K562 (cell line): ENCODE measurements around the gene NDC1. TPM values are rescaled to one million over a fixed set of nuclear protein-coding genes. Genes with fewer than 3 reads are reported as not detected.
"Not testable (repeated sequence)": the region's sequence is repeated elsewhere in the genome, so short reads cannot be mapped to it uniquely, and the experiment has no call there.

ENCODE experiments used
- ATAC-seq: fragments of 200-7000 bp; cut with Tn5 transposase; 3 replicates; pipeline ENCODE4 v1.9.1; 2020; ENCODE audit warnings: moderate library complexity
- BruUV-seq: library from RNA; stranded (reverse); fragments of 400-500 nt; replicated peaks from 2 replicates; lab custom pipeline; 2021; lab: Mats Ljungman, UMichigan
- CTCF ChIA-PET: fragments of 300-600 bp; formaldehyde crosslinking; extraction: SDS; loops from one replicate; lab custom pipeline; 2021; ENCODE audit warnings: low intra/inter-chr PET ratio; lab: Yijun Ruan, JAX
- POLR2A ChIA-PET: fragments of 300-600, 350-650 bp; sonication (Branson Sonifier 250); formaldehyde crosslinking; extraction: SDS; loops from one replicate; lab custom pipeline; 2021; ENCODE audit warnings: antibody characterized with exemption, inconsistent platforms; lab: Yijun Ruan, JAX
- DNase-seq, 4 experiments: peaks; one replicate each; pipeline versions ENCODE4 v3.0.0 to v3.0.0-alpha.2; 2011 to 2018; ENCODE audit warnings: low spot score in 3 of 4, mixed read lengths in 3 of 4; ENCODE audit errors: extremely low read depth in 1 of 4
- FAIRE-seq: peaks from 2 replicates; lab custom pipeline; 2011; peaks lifted over from hg19 to GRCh38; lab: Jason Lieb, UNC
- H2AFZ ChIP-seq: 2 replicates; pipeline ENCODE4 v1.6.0; 2011; ENCODE audit warnings: low read depth, low read length, control low read depth, inconsistent platforms
- H3K27ac ChIP-seq: fragments of 200-600 bp; 3 replicates; pipeline ENCODE4 v1.8.0; 2011; ENCODE audit warnings: low read depth, mild to moderate bottlenecking, control low read depth, inconsistent platforms, low read length, moderate library complexity, mixed read lengths; ENCODE audit errors: extremely low read depth
- H3K27me3 ChIP-seq, 2 experiments: fragments of 300-600 bp in 1 of 2; 2 replicates in 1 of 2; 3 replicates in 1 of 2; pipeline versions ENCODE4 v1.6.0 to v1.8.0; 2011; ENCODE audit warnings: inconsistent platforms in 2 of 2, low read length in 2 of 2, mild to moderate bottlenecking in 1 of 2, mixed read lengths in 1 of 2, moderate library complexity in 1 of 2; ENCODE audit not compliant: control insufficient read depth in 2 of 2, insufficient read depth in 2 of 2
- H3K36me3 ChIP-seq: fragments of 300-600 bp; 3 replicates; pipeline ENCODE4 v1.8.0; 2011; ENCODE audit warnings: mild to moderate bottlenecking, low read length, inconsistent platforms; ENCODE audit not compliant: control insufficient read depth, insufficient read depth
- H3K4me1 ChIP-seq, 2 experiments: fragments of 200-600 bp in 1 of 2; replicated peaks in 1 of 2; 2 replicates in 1 of 2; 3 replicates in 1 of 2; pipeline versions ENCODE4 v1.5.1 to v1.8.0; 2011; ENCODE audit warnings: inconsistent platforms in 2 of 2, low read length in 2 of 2, mild to moderate bottlenecking in 1 of 2, mixed read lengths in 1 of 2, moderate library complexity in 1 of 2; ENCODE audit not compliant: control insufficient read depth in 2 of 2, insufficient read depth in 2 of 2
- H3K4me2 ChIP-seq: 2 replicates; pipeline ENCODE4 v1.6.1; 2011; ENCODE audit warnings: low read length, control low read depth, inconsistent platforms, mixed read lengths; ENCODE audit not compliant: insufficient read depth
- H3K4me3 ChIP-seq: fragments of 200-600 bp; sonication (generic), shearing (Covaris generic); 2 replicates; pipeline ENCODE4 v1.5.1; 2016; ENCODE audit warnings: control low read depth, inconsistent platforms
- H3K79me2 ChIP-seq: fragments of 200-600 bp; 3 replicates; pipeline ENCODE4 v1.8.0; 2011; ENCODE audit warnings: low read length, inconsistent platforms; ENCODE audit not compliant: control insufficient read depth, insufficient read depth
- H3K9ac ChIP-seq, 2 experiments: 2 replicates each; pipeline versions ENCODE4 v1.6.0 to v1.6.1; 2011; ENCODE audit warnings: low read depth in 2 of 2, low read length in 2 of 2, control low read depth in 1 of 2, inconsistent platforms in 1 of 2, mild to moderate bottlenecking in 1 of 2, mixed read lengths in 1 of 2; ENCODE audit not compliant: insufficient read depth in 1 of 2
- H3K9me1 ChIP-seq: one replicate; pipeline ENCODE4 v1.6.0; 2011; ENCODE audit warnings: inconsistent platforms, mild to moderate bottlenecking, low read length, moderate library complexity; ENCODE audit not compliant: control insufficient read depth, insufficient read depth
- H3K9me3 ChIP-seq: replicated peaks from 2 replicates; pipeline ENCODE4 v1.5.1; 2011; ENCODE audit warnings: low read depth, low read length, inconsistent platforms; ENCODE audit not compliant: control insufficient read depth, insufficient read depth
- H4K20me1 ChIP-seq: replicated peaks from 2 replicates; pipeline ENCODE4 v1.6.1; 2011; ENCODE audit warnings: low read length, inconsistent platforms, mixed read lengths; ENCODE audit not compliant: control insufficient read depth, insufficient read depth
- BCOR ChIP-seq: fragments of 450-650 bp; IDR thresholded peaks from 2 replicates; pipeline ENCODE4 v1.6.1; 2016
- KDM1A ChIP-seq, 2 experiments: fragments of 450-650 bp; IDR thresholded peaks; 2 replicates each; pipeline ENCODE4 v1.6.1; 2016; ENCODE audit warnings: mild to moderate bottlenecking in 2 of 2
- NBN ChIP-seq: fragments of 450-650 bp; IDR thresholded peaks from 2 replicates; pipeline ENCODE4 v1.6.1; 2016; ENCODE audit warnings: low read depth, mild to moderate bottlenecking
- RBM25 ChIP-seq: fragments of 200-400 bp; formaldehyde crosslinking; IDR thresholded peaks from 2 replicates; pipeline ENCODE4 v1.6.1; 2018; ENCODE audit warnings: low read length, low read depth, moderate library complexity; ENCODE audit not compliant: severe bottlenecking
- ZNF146 ChIP-seq: IDR thresholded peaks from one replicate; pipeline ENCODE4 v1.6.1; 2018; ENCODE audit warnings: missing compliant biosample characterization; ENCODE audit not compliant: unreplicated experiment
- WGBS: fragments of 100-300 bp; shearing (Covaris generic); methylation state at CpG from one replicate; pipeline ENCODE4 v1.1.6; 2016; ENCODE audit warnings: low coverage, mixed read lengths; ENCODE audit not compliant: insufficient coverage; ENCODE audit errors: missing lambda C conversion rate; 5-methylcytosine and 5-hydroxymethylcytosine counted together
- in situ Hi-C: fragments of 300-500 bp; cut with MboI; formaldehyde crosslinking; loops from 4 replicates; pipeline ENCODE4 v1.15.0; 2018; ENCODE audit warnings: inconsistent platforms, mixed read lengths
- intact Hi-C: fragments of 100-400 bp; cut with micrococcal nuclease; formaldehyde crosslinking; loops from 2 replicates; pipeline ENCODE4 v1.14.2; 2022
- polyA plus RNA-seq, 8 experiments: library from polyadenylated mRNA; depleted of rRNA in 4 of 8; stranded (reverse) in 5 of 8; unstranded in 3 of 8; fragments of >200 nt; fragmentation: Nextera tagmentation in 2 of 8; fragmentation: Illumina TruSeq in 1 of 8; extraction: Ambion mirVana in 2 of 8; extraction: Trizol in 1 of 8; gene quantifications; 2 replicates each; pipeline versions ENCODE4 v1.2.1 to v1.2.3, GENCODE V29; 2011 to 2014; ENCODE audit warnings: inconsistent platforms in 1 of 8, missing spikeins in 1 of 8
- total RNA-seq, 7 experiments: library from RNA; depleted of rRNA in 6 of 7; stranded (reverse); fragments of >200 nt in 6 of 7; fragmentation: Illumina TruSeq in 2 of 7; extraction: Trizol in 2 of 7; gene quantifications; 2 replicates each; pipeline versions ENCODE4 v1.2.1 to v1.2.3, GENCODE V29; 2011 to 2021; ENCODE audit warnings: low replicate concordance in 1 of 7
- TF ChIP-seq, protein P1 (sequence below), 2 experiments: fragments of 450-650 bp; formaldehyde crosslinking in 1 of 2; IDR thresholded peaks; 2 replicates each; pipeline versions ENCODE4 v1.4.0 to v1.6.1; 2014 to 2020; ENCODE audit warnings: mild to moderate bottlenecking in 2 of 2, borderline replicate concordance in 1 of 2, low read depth in 1 of 2

NDC1 gene
- total and polyA plus RNA-seq, 9 of the 15 experiments (the other 6 are each of a cell fraction or from before 2014, with no cell fraction given) = 26.9 to 102 (median 64.5) TPM

DNA sequence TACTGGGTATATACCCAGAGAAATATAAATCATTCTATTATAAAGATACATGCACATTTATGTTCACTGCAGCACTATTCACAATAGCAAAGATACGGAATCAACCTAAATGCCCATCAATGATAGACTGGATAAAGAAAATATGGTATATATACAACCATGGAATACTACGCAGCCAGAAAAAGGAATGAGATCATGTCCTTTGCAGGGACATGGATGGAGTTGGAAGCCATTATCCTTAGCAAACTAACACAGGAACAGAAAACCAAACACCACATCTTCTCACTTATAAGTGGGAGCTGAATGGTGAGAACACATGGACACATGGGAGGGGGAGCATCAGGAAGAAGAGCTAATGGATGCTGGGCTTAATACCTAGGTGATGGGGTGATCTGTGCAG, 43.8 kb upstream of the NDC1 start:
- H3K9me1 ChIP-seq, H3K9me3 ChIP-seq, H3K27ac ChIP-seq, FAIRE-seq, CTCF ChIA-PET, POLR2A ChIA-PET, H3K79me2 ChIP-seq, ATAC-seq, intact Hi-C loops, H3K4me2 ChIP-seq, H2AFZ ChIP-seq, H3K27me3 ChIP-seq, H3K4me3 ChIP-seq, H3K9ac ChIP-seq, BruUV-seq, DNase-seq, H3K4me1 ChIP-seq, H4K20me1 ChIP-seq: not testable (repeated sequence)
- H3K36me3 ChIP-seq = peaks cover 22% of the 10 kb centered on the region
- in situ Hi-C loops = loop anchor here (5.0 kb wide), 1 partner anchor 80 kb away; no protein-coding TSS in a partner anchor
- WGBS = 71% methylated on average over 2 of the region's 2 CpGs
- TF ChIP-seq RBM25 (peak; percentile 49), KDM1A (IDR thresholded peaks at IDR 0.05) (peak in 1 of 2 experiments; percentile 31; a peak in 1 of 4 replicates), ZNF146 (CRISPR knock-in tag) (peak; percentile 88), BCOR (peak; percentile 50)

DNA sequence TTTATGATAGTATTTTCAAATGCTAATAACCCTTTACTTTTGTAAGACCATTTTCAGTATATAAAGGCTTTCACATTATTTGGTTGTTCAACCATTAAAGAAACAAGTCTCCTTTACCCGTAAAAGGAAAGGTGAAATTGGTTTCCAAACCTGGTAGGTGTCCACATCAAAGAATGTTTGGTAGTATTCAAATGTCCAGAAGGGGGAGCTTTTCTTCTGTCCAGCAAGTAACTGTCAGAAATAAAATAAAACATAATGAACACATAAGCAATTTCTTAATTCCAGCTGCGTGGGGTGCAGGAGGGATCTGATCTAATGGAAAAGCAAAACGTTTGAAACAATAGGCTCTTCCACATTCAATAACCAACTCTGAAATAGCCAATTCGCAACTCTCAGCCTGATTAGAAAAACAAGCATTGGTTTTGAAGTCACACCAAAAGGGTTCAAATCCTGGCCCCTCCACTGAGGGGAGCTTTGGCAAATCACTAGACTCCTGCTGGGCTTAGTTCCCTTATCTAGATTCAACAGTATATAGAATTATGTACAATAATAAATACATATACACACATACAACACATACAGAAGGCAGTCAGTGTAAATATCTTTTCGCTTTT, 40.5 kb upstream of the NDC1 start:
- Histone ChIP-seq H3K27me3 (no peaks in the 10 kb centered on the region), H4K20me1 (no peaks in the 10 kb centered on the region; the same call in 1 of the 2 replicates), H3K9me1 (no peaks in the 10 kb centered on the region), H3K4me2 (no peak overlapping the region), H3K27ac (no peak overlapping the region), H3K9ac (no peak overlapping the region), H3K4me3 (no peak overlapping the region), H3K79me2 (no peaks in the 10 kb centered on the region), H3K4me1 (no peaks in the 10 kb centered on the region), H3K36me3 (peaks cover 23% of the 10 kb centered on the region), H3K9me3 (no peaks in the 10 kb centered on the region), H2AFZ (0 out of 2 replicates have a peak overlapping the region, but pooled peaks have one; percentile 18)
- CTCF ChIA-PET = interaction anchor here (1.4 to 2.5 kb wide), 3 partner anchors 71 to 82 kb away, joined by 7 to 18 read pairs (median 9); no protein-coding TSS in a partner anchor
- intact Hi-C loops = loop anchor here (1.0 kb wide), 1 partner anchor 71 kb away; no protein-coding TSS in a partner anchor
- ATAC-seq = peak; percentile 86
- peak; percentile 23 for FAIRE-seq
- WGBS = 38% methylated on average over 5 of the region's 5 CpGs
- peak; percentile 34 to 66 (median 45) for DNase-seq
- POLR2A ChIA-PET = interaction anchor here (0.8 to 2.0 kb wide), 6 partner anchors 8 to 70 kb away, joined by 3 to 6 read pairs (median 4); no protein-coding TSS in a partner anchor
- no TSS peak for BruUV-seq
- in situ Hi-C loops = no loop called here
- TF ChIP-seq, protein P1, sequence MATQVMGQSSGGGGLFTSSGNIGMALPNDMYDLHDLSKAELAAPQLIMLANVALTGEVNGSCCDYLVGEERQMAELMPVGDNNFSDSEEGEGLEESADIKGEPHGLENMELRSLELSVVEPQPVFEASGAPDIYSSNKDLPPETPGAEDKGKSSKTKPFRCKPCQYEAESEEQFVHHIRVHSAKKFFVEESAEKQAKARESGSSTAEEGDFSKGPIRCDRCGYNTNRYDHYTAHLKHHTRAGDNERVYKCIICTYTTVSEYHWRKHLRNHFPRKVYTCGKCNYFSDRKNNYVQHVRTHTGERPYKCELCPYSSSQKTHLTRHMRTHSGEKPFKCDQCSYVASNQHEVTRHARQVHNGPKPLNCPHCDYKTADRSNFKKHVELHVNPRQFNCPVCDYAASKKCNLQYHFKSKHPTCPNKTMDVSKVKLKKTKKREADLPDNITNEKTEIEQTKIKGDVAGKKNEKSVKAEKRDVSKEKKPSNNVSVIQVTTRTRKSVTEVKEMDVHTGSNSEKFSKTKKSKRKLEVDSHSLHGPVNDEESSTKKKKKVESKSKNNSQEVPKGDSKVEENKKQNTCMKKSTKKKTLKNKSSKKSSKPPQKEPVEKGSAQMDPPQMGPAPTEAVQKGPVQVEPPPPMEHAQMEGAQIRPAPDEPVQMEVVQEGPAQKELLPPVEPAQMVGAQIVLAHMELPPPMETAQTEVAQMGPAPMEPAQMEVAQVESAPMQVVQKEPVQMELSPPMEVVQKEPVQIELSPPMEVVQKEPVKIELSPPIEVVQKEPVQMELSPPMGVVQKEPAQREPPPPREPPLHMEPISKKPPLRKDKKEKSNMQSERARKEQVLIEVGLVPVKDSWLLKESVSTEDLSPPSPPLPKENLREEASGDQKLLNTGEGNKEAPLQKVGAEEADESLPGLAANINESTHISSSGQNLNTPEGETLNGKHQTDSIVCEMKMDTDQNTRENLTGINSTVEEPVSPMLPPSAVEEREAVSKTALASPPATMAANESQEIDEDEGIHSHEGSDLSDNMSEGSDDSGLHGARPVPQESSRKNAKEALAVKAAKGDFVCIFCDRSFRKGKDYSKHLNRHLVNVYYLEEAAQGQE (IDR thresholded peaks at IDR 0.05; ENCODE audit: borderline replicate concordance) = peak; percentile 79; the same call in 1 of the 2 replicates
- TF ChIP-seq, protein P1 (CRISPR knock-in tag; IDR thresholded peaks at IDR 0.05; ENCODE audit: low read depth) = no peak
- 0 out of 2 replicates have a peak, but pooled peaks have one; percentile 39 for TF ChIP-seq NBN
